WTC11 (cell line): ENCODE results near the gene STRN4. TPM values are rescaled to one million over a fixed set of nuclear protein-coding genes. Genes with fewer than 3 reads are reported as not detected.

ENCODE experiments used
- ATAC-seq: fragments of 200-7000 bp; cut with Tn5 transposase; 2 replicates; pipeline ENCODE4 v1.10.0; 2021; ENCODE audit warnings: mild to moderate bottlenecking, moderate library complexity
- CTCF ChIA-PET: fragments of 300-600 bp; sonication (Branson Sonifier 250); formaldehyde crosslinking; loops from one replicate; lab custom pipeline; 2021; ENCODE audit warnings: antibody characterized with exemption; lab: Charles Lee
- POLR2A ChIA-PET: fragments of 350-600 bp; sonication (Branson Sonifier 250); formaldehyde crosslinking; loops from one replicate; lab custom pipeline; 2021; ENCODE audit warnings: antibody characterized with exemption; lab: Charles Lee
- DNase-seq: peaks from one replicate; pipeline ENCODE4 v3.0.0; 2021; ENCODE audit warnings: low spot score
- H3K27ac Mint-ChIP-seq: 2 replicates; pipeline ENCODE4 v1.8.0; 2021; ENCODE audit warnings: mixed read lengths
- H3K27me3 Mint-ChIP-seq: 2 replicates; pipeline ENCODE4 v1.8.0; 2021; ENCODE audit warnings: low read depth, mild to moderate bottlenecking, moderate library complexity, mixed read lengths
- H3K36me3 Mint-ChIP-seq: 2 replicates; pipeline ENCODE4 v1.8.0; 2021; ENCODE audit warnings: mixed read lengths
- H3K4me1 Mint-ChIP-seq: 2 replicates; pipeline ENCODE4 v1.8.0; 2022; ENCODE audit warnings: mixed read lengths
- H3K4me3 Mint-ChIP-seq: 2 replicates; pipeline ENCODE4 v1.8.0; 2021; ENCODE audit warnings: mild to moderate bottlenecking, moderate library complexity, mixed read lengths
- H3K9me3 Mint-ChIP-seq: 2 replicates; pipeline ENCODE4 v1.8.0; 2021; ENCODE audit warnings: mixed read lengths
- AR ChIP-seq: fragments of 250-450 bp; sonication (Bioruptor Pico); IDR thresholded peaks from 2 replicates; pipeline ENCODE4 v1.9.0; 2021; ENCODE audit warnings: mild to moderate bottlenecking
- ATF1 ChIP-seq: sonication (generic); formaldehyde crosslinking; IDR thresholded peaks from 2 replicates; pipeline ENCODE4 v1.8.1; 2023; ENCODE audit warnings: mild to moderate bottlenecking, moderate library complexity, missing genetic modification reagents
- CTCF ChIP-seq: fragments of 200-600 bp; IDR thresholded peaks from 2 replicates; pipeline ENCODE4 v1.8.0; 2022; ENCODE audit warnings: antibody characterized with exemption
- E2F4 ChIP-seq: sonication (generic); formaldehyde crosslinking; IDR thresholded peaks from 2 replicates; pipeline ENCODE4 v1.8.1; 2022; ENCODE audit warnings: low read depth, mild to moderate bottlenecking, moderate library complexity, missing genetic modification reagents, borderline replicate concordance
- ELF4 ChIP-seq: sonication (generic); formaldehyde crosslinking; IDR thresholded peaks from 2 replicates; pipeline ENCODE4 v1.8.1; 2022; ENCODE audit warnings: low read depth, mild to moderate bottlenecking, moderate library complexity, missing genetic modification reagents
- FOXP1 ChIP-seq: sonication (generic); formaldehyde crosslinking; IDR thresholded peaks from 2 replicates; pipeline ENCODE4 v1.8.0; 2022; ENCODE audit warnings: missing genetic modification reagents, mild to moderate bottlenecking, moderate library complexity, borderline replicate concordance
- FOXP4 ChIP-seq: sonication (generic); formaldehyde crosslinking; IDR thresholded peaks from 2 replicates; pipeline ENCODE4 v1.8.0; 2022; ENCODE audit warnings: mild to moderate bottlenecking, missing genetic modification reagents
- GTF2I ChIP-seq: fragments of 250-450 bp; sonication (Bioruptor Pico); conservative IDR thresholded peaks from 2 replicates; pipeline ENCODE4 v1.4.0; 2021; ENCODE audit warnings: mild to moderate bottlenecking
- IRF2 ChIP-seq: sonication (generic); formaldehyde crosslinking; IDR thresholded peaks from 2 replicates; pipeline ENCODE4 v1.8.0; 2022; ENCODE audit warnings: low read depth, missing genetic modification reagents, borderline replicate concordance
- JAZF1 ChIP-seq: fragments of 250-450 bp; sonication (Bioruptor Pico); IDR thresholded peaks from 2 replicates; pipeline ENCODE4 v1.9.0; 2021; ENCODE audit warnings: moderate library complexity, mild to moderate bottlenecking, inconsistent platforms
- MYBL2 ChIP-seq: sonication (generic); formaldehyde crosslinking; IDR thresholded peaks from 2 replicates; pipeline ENCODE4 v1.8.1; 2023; ENCODE audit warnings: mild to moderate bottlenecking, moderate library complexity, missing genetic modification reagents
- RELA ChIP-seq: sonication (generic); formaldehyde crosslinking; IDR thresholded peaks from 2 replicates; pipeline ENCODE4 v1.8.1; 2022; ENCODE audit warnings: missing genetic modification reagents, mild to moderate bottlenecking, borderline replicate concordance
- TEAD1 ChIP-seq: sonication (generic); formaldehyde crosslinking; IDR thresholded peaks from 2 replicates; pipeline ENCODE4 v1.8.0; 2022; ENCODE audit warnings: mild to moderate bottlenecking, missing genetic modification reagents
- ZMAT4 ChIP-seq: fragments of 250-450 bp; sonication (Bioruptor Pico); IDR thresholded peaks from 2 replicates; pipeline ENCODE4 v1.9.0; 2021; ENCODE audit warnings: mild to moderate bottlenecking
- ZNF416 ChIP-seq: fragments of 250-450 bp; sonication (Bioruptor Pico); IDR thresholded peaks from 2 replicates; pipeline ENCODE4 v1.9.0; 2021; ENCODE audit warnings: mild to moderate bottlenecking, inconsistent platforms
- ZNF423 ChIP-seq: fragments of 250-450 bp; sonication (Bioruptor Pico); IDR thresholded peaks from 2 replicates; pipeline ENCODE4 v2.1.2; 2022; ENCODE audit warnings: mild to moderate bottlenecking, moderate library complexity
- ZNF425 ChIP-seq: fragments of 250-450 bp; sonication (Bioruptor Pico); conservative IDR thresholded peaks from 2 replicates; pipeline ENCODE4 v1.9.0; 2021; ENCODE audit warnings: mild to moderate bottlenecking
- ZSCAN18 ChIP-seq: fragments of 250-450 bp; sonication (Bioruptor Pico); IDR thresholded peaks from 2 replicates; pipeline ENCODE4 v2.1.2; 2022; ENCODE audit warnings: mild to moderate bottlenecking, moderate library complexity
- total RNA-seq: library from RNA; stranded (reverse); gene quantifications from 3 replicates; pipeline ENCODE4 v1.2.3, GENCODE V29; 2021

Gene STRN4
- total RNA-seq, 1 experiment from 2014 or later, result 144 TPM

- POLR2A ChIA-PET, result interaction anchor here (0.8 to 1.2 kb wide), 3 partner anchors 14 to 110 kb away, joined by 3 to 12 read pairs (median 3); no protein-coding TSS in a partner anchor
- ATAC-seq, result peak; percentile 81
- TF ChIP-seq ZMAT4 (CRISPR knock-in tag) (no peak), GTF2I (no peak), ZNF423 (CRISPR knock-in tag) (no peak), MYBL2 (no peak), JAZF1 (CRISPR knock-in tag) (no peak), CTCF (no peak), FOXP4 (CRISPR knock-in tag) (no peak), ATF1 (no peak), RELA (CRISPR knock-in tag) (no peak), ZNF416 (no peak), ZNF425 (CRISPR knock-in tag) (no peak), E2F4 (CRISPR knock-in tag) (no peak), ZSCAN18 (CRISPR knock-in tag) (no peak)
- TF ChIP-seq, all 79 proteins: peak for 0
- DNase-seq, result peak; percentile 83
- CTCF ChIA-PET, result interaction anchor here (0.6 to 1.9 kb wide), 13 partner anchors 11 to 415 kb away, joined by 3 to 16 read pairs (median 4); partner anchors contain the start of gene DACT3
- Mint-ChIP-seq H3K27me3 (no peaks in the 10 kb centered on the region), H3K36me3 (peaks cover 24% of the 10 kb centered on the region), H3K4me3 (no peak overlapping the region), H3K4me1 (peaks cover 16% of the 10 kb centered on the region), H3K27ac (peak overlapping the region; percentile 95), H3K9me3 (no peaks in the 10 kb centered on the region)
Measured at GRCh38 chr19:46710687-46711086, 35.6 kb downstream of the STRN4 start.

- ATAC-seq, result peak; percentile 94
- H3K36me3 Mint-ChIP-seq, result peaks cover 52% of the 10 kb centered on the region
- ChIA-PET POLR2A (interaction anchor here (0.9 kb wide), 1 partner anchor 9 kb away, joined by 4 read pairs; no protein-coding TSS in a partner anchor), CTCF (interaction anchor here (0.5 to 2.1 kb wide), 17 partner anchors 9 to 785 kb away, joined by 3 to 20 read pairs (median 4); partner anchors contain the start of genes FKRP and PRKD2)
- H3K27me3 Mint-ChIP-seq, result no peaks in the 10 kb centered on the region
- no peak overlapping the region for H3K4me3 Mint-ChIP-seq
- peak; percentile 96 for DNase-seq
- no peaks in the 10 kb centered on the region for H3K9me3 Mint-ChIP-seq
- no peaks in the 10 kb centered on the region for H3K4me1 Mint-ChIP-seq
- H3K27ac Mint-ChIP-seq, result peak overlapping the region; percentile 68; the same call in 1 of the 2 replicates
- TF ChIP-seq AR (CRISPR knock-in tag) (no peak), TEAD1 (CRISPR knock-in tag) (no peak), ZNF423 (CRISPR knock-in tag) (no peak), ELF4 (no peak), IRF2 (CRISPR knock-in tag) (no peak), FOXP1 (no peak), CTCF (peak; percentile 100)
Measured at GRCh38 chr19:46704379-46705076, 41.7 kb downstream of the STRN4 start.
